Right forelimb (tissue), 1 donor: ENCODE measurements around the gene ADAMTS20.
"Not testable (repeated sequence)": the region's sequence is repeated elsewhere in the genome, so short reads cannot be mapped to it uniquely, and the experiment has no call there.

Source experiments
- DNase-seq: peaks from one replicate; pipeline ENCODE4 v3.0.0-alpha.2; 2018

ADAMTS20 gene

GRCh38 chr12:43551971-43552559 lies at the start of gene ADAMTS20:
TSS of gene ADAMTS20 (minus strand) at chr12:43552203. CDS start at chr12:43551921, 282 bp downstream.
- peak; percentile 57 for DNase-seq

GRCh38 chr12:43599708-43600107 lies 47.7 kb upstream of the ADAMTS20 start:
- DNase-seq: no peak

- no peak for DNase-seq
These were observed 47.1 kb upstream of the ADAMTS20 start for GRCh38 chr12:43599066-43599465.

GRCh38 chr12:43590307-43590706 lies 38.3 kb upstream of the ADAMTS20 start:
- no peak for DNase-seq

GRCh38 chr12:43586646-43587245 lies 34.7 kb upstream of the ADAMTS20 start:
- DNase-seq: no peak

- DNase-seq: no peak
These were observed 33.7 kb upstream of the ADAMTS20 start for GRCh38 chr12:43585676-43586075.

- DNase-seq: no peak
These were observed 28.6 kb upstream of the ADAMTS20 start for GRCh38 chr12:43580601-43581000.

GRCh38 chr12:43579206-43579605 lies 27.2 kb upstream of the ADAMTS20 start:
- DNase-seq: no peak

GRCh38 chr12:43578782-43579181 lies 26.8 kb upstream of the ADAMTS20 start:
- no peak for DNase-seq

GRCh38 chr12:43577381-43577780 lies 25.4 kb upstream of the ADAMTS20 start:
- no peak for DNase-seq

GRCh38 chr12:43576162-43576561 lies 24.2 kb upstream of the ADAMTS20 start:
- DNase-seq: no peak

GRCh38 chr12:43571885-43572284 lies 19.9 kb upstream of the ADAMTS20 start:
- DNase-seq: no peak

GRCh38 chr12:43556057-43556456 lies 4.1 kb upstream of the ADAMTS20 start:
- DNase-seq: no peak

GRCh38 chr12:43551279-43551970 lies 578 bp downstream of the ADAMTS20 start:
- DNase-seq: peak; percentile 48

- DNase-seq: no peak
These were observed 1.2 kb downstream of the ADAMTS20 start for GRCh38 chr12:43550831-43551271.

- DNase-seq: no peak
These were observed 7.3 kb downstream of the ADAMTS20 start for GRCh38 chr12:43544703-43545102.

GRCh38 chr12:43540470-43540869 lies 11.5 kb downstream of the ADAMTS20 start:
- DNase-seq: no peak

GRCh38 chr12:43537675-43538074 lies 14.3 kb downstream of the ADAMTS20 start:
- DNase-seq: not testable (repeated sequence)

- no peak for DNase-seq
These were observed 36.0 kb downstream of the ADAMTS20 start for GRCh38 chr12:43516045-43516444.

GRCh38 chr12:43501703-43502102 lies 50.3 kb downstream of the ADAMTS20 start:
- no peak for DNase-seq

- no peak for DNase-seq
These were observed 58.7 kb downstream of the ADAMTS20 start for GRCh38 chr12:43493261-43493797.

GRCh38 chr12:43482311-43483085 lies 69.5 kb downstream of the ADAMTS20 start:
- no peak for DNase-seq

- no peak for DNase-seq
These were observed 71.4 kb downstream of the ADAMTS20 start for GRCh38 chr12:43480591-43480990.
